Esophagus muscularis mucosa (tissue), 4 donors: Measurements from ENCODE around the gene ZBED1.
"Not testable (repeated sequence)": the region's sequence is repeated elsewhere in the genome, so short reads cannot be mapped to it uniquely, and the experiment has no call there.

Experiments
- CTCF ChIP-seq, 3 experiments: fragments of 200-600 bp in 2 of 3; fragments of 450-650 bp in 1 of 3; sonication (generic) in 2 of 3; IDR thresholded peaks; one replicate each; pipeline ENCODE4 v1.5.1; 2017 to 2019; ENCODE audit warnings: antibody characterized with exemption in 3 of 3, mild to moderate bottlenecking in 2 of 3, moderate library complexity in 1 of 3
- EP300 ChIP-seq: sonication (generic); formaldehyde crosslinking; IDR thresholded peaks from one replicate; pipeline ENCODE4 v1.6.1; 2017; ENCODE audit warnings: antibody characterized with exemption
- POLR2A ChIP-seq: fragments of 450-650 bp; IDR thresholded peaks from one replicate; pipeline ENCODE4 v1.6.1; 2017; ENCODE audit warnings: antibody characterized with exemption, moderate library complexity, mild to moderate bottlenecking, low read depth

- TF ChIP-seq CTCF (IDR thresholded peaks at IDR 0.05); EP300; POLR2A: not testable (repeated sequence)
Measured at GRCh38 chrX:2454620-2455019, 46.2 kb downstream of the ZBED1 start.
